B cell (primary cell): Measurements from ENCODE around the gene PFKP. TPM values are rescaled to one million over a fixed set of nuclear protein-coding genes. Genes with fewer than 3 reads are reported as not detected.

Experiments used
- ATAC-seq: fragments of 200-7000 bp; cut with Tn5 transposase; one replicate; pipeline ENCODE4 v1.10.0; 2021; ENCODE audit warnings: low read depth, mild to moderate bottlenecking, moderate number of reproducible peaks, moderate library complexity
- CTCF ChIA-PET: fragments of 350-600 bp; sonication (Branson Sonifier 250); formaldehyde crosslinking; loops from one replicate; lab custom pipeline; 2021; ENCODE audit warnings: antibody characterized with exemption, inconsistent platforms; lab: Charles Lee
- POLR2A ChIA-PET: fragments of 350-600 bp; sonication (Branson Sonifier 250); formaldehyde crosslinking; loops from one replicate; lab custom pipeline; 2021; ENCODE audit warnings: antibody characterized with exemption; lab: Charles Lee
- DNase-seq: peaks from one replicate; pipeline ENCODE4 v3.0.0; 2013
- H2AFZ ChIP-seq: 2 replicates; pipeline ENCODE4 v1.6.1; 2012; ENCODE audit warnings: mild to moderate bottlenecking, low read depth, low read length; ENCODE audit not compliant: insufficient read depth, poor library complexity, severe bottlenecking
- H3K27ac ChIP-seq, 2 donors: 1 replicate in 1 of 2; 2 replicates in 1 of 2; pipeline ENCODE4 v1.5.1; 2012 to 2013; ENCODE audit warnings: low read length in 2 of 2, mild to moderate bottlenecking in 2 of 2, moderate library complexity in 1 of 2
- H3K27me3 ChIP-seq, 4 experiments: fragments of 200-600 bp in 1 of 4; sonication (generic) in 1 of 4; replicated peaks in 1 of 4; 1 replicate in 2 of 4; 2 replicates in 2 of 4; pipeline versions ENCODE4 v1.6.1 to v1.7.0; 2013 to 2016; ENCODE audit warnings: low read length in 3 of 4, mild to moderate bottlenecking in 2 of 4, mixed read lengths in 1 of 4, moderate library complexity in 1 of 4; ENCODE audit not compliant: insufficient read depth in 4 of 4, control insufficient read depth in 3 of 4; ENCODE audit errors: control extremely low read depth in 1 of 4
- H3K36me3 ChIP-seq, 2 experiments: replicated peaks in 1 of 2; 1 replicate in 1 of 2; 2 replicates in 1 of 2; pipeline versions ENCODE4 v1.6.1 to v1.7.1; 2013; ENCODE audit warnings: low read length in 1 of 2; ENCODE audit not compliant: insufficient read depth in 2 of 2, control insufficient read depth in 1 of 2; ENCODE audit errors: control extremely low read depth in 1 of 2, extremely low read depth in 1 of 2
- H3K4me1 ChIP-seq, 2 donors: fragments of 200-600 bp in 1 of 2; sonication (generic) in 1 of 2; 1 replicate in 1 of 2; 2 replicates in 1 of 2; pipeline versions ENCODE4 v1.5.1 to v1.6.1; 2013 to 2017; ENCODE audit warnings: low read length in 2 of 2; ENCODE audit not compliant: control insufficient read depth in 2 of 2, insufficient read depth in 2 of 2
- H3K4me2 ChIP-seq: replicated peaks from 2 replicates; pipeline ENCODE3; 2012; ENCODE audit warnings: mild to moderate bottlenecking, low read depth, low read length; ENCODE audit not compliant: poor library complexity, severe bottlenecking
- H3K4me3 ChIP-seq, 5 experiments: fragments of 200-600 bp in 1 of 5; sonication (generic) in 1 of 5; 1 replicate in 3 of 5; 2 replicates in 2 of 5; pipeline versions ENCODE4 v1.5.1 to v1.7.0; 2011 to 2016; ENCODE audit warnings: low read length in 4 of 5, mild to moderate bottlenecking in 4 of 5, low read depth in 2 of 5, control low read depth in 1 of 5, moderate library complexity in 1 of 5; ENCODE audit not compliant: insufficient read depth in 1 of 5; ENCODE audit errors: control extremely low read depth in 1 of 5, extremely low read depth in 1 of 5
- H3K79me2 ChIP-seq: fragments of 200-600 bp; sonication (generic); one replicate; pipeline ENCODE4 v1.6.0; 2016; ENCODE audit warnings: low read length; ENCODE audit not compliant: control insufficient read depth, insufficient read depth
- H3K9ac ChIP-seq: fragments of 200-600 bp; sonication (generic); 2 replicates; pipeline ENCODE4 v1.6.1; 2017; ENCODE audit warnings: mild to moderate bottlenecking, low read length, moderate library complexity
- H3K9me3 ChIP-seq, 3 donors: one replicate each; pipeline versions ENCODE4 v1.6.1 to v1.7.1; 2013; ENCODE audit warnings: low read length in 2 of 3; ENCODE audit not compliant: control insufficient read depth in 2 of 3, insufficient read depth in 1 of 3; ENCODE audit errors: control extremely low read depth in 1 of 3
- H4K20me1 ChIP-seq: 2 replicates; pipeline ENCODE4 v1.6.0; 2012; ENCODE audit warnings: mild to moderate bottlenecking, low read length; ENCODE audit not compliant: insufficient read depth, control insufficient read depth, poor library complexity, severe bottlenecking
- H3K27ac Mint-ChIP-seq: one replicate; pipeline ENCODE4 v1.8.0; 2021; ENCODE audit warnings: mixed read lengths
- H3K27me3 Mint-ChIP-seq: one replicate; pipeline ENCODE4 v1.8.0; 2021; ENCODE audit warnings: mixed read lengths
- H3K4me1 Mint-ChIP-seq: one replicate; pipeline ENCODE4 v1.8.0; 2021; ENCODE audit warnings: mixed read lengths
- H3K4me3 Mint-ChIP-seq: one replicate; pipeline ENCODE4 v1.8.0; 2021; ENCODE audit warnings: mixed read lengths
- H3K9me3 Mint-ChIP-seq: one replicate; pipeline ENCODE4 v1.8.0; 2022; ENCODE audit warnings: mixed read lengths; ENCODE audit not compliant: insufficient read depth
- EZH2 ChIP-seq: IDR thresholded peaks from 2 replicates; pipeline ENCODE4 v1.6.1; 2012; ENCODE audit warnings: borderline replicate concordance, low read depth, mild to moderate bottlenecking, moderate library complexity, low read length; ENCODE audit not compliant: insufficient read depth, poor library complexity, severe bottlenecking
- WGBS: methylation state at CpG from one replicate; pipeline ENCODE4 v1.1.5; 2013; ENCODE audit warnings: missing lambda C conversion rate; ENCODE audit not compliant: insufficient coverage; 5-methylcytosine and 5-hydroxymethylcytosine counted together
- intact Hi-C: fragments of 100-400 bp; cut with micrococcal nuclease; formaldehyde crosslinking; loops from one replicate; pipeline ENCODE4 v1.10.0; 2022
- polyA plus RNA-seq: library from polyadenylated mRNA; depleted of rRNA; stranded (reverse); fragments of >200 nt; gene quantifications from 2 replicates; pipeline ENCODE4 v1.2.3, GENCODE V29; 2012
- total RNA-seq, 2 donors: library from RNA; stranded (reverse); fragments of 120-200 nt in 1 of 2; gene quantifications; 1 replicate in 1 of 2; 2 replicates in 1 of 2; pipeline versions ENCODE4 v1.2.3 to v1.2.4, GENCODE V29; 2013 to 2022
- TF ChIP-seq, protein P1 (sequence below): fragments of 200-600 bp; IDR thresholded peaks from one replicate; pipeline ENCODE4 v1.8.0; 2022; ENCODE audit warnings: antibody characterized with exemption, mild to moderate bottlenecking

The PFKP gene
- total and polyA plus RNA-seq, 2 donors (not counting 1 experiment from before 2014, with no cell fraction given): 41.4 to 54.3 TPM

GRCh38 chr10:3122034-3122433 lies 54.7 kb downstream of the PFKP start:
- H3K4me1 Mint-ChIP-seq: no peaks in the 10 kb centered on the region
- no peak overlapping the region for H3K4me3 Mint-ChIP-seq
- Histone ChIP-seq H3K4me3 (no peak overlapping the region), H3K27me3 (no peaks in the 10 kb centered on the region), H3K9me3 (peaks cover 0 to 16% (median 0%) of the 10 kb centered on the region in 3 donors), H3K4me2 (no peak overlapping the region), H3K27ac (no peak overlapping the region), H4K20me1 (no peaks in the 10 kb centered on the region), H3K4me1 (no peaks in the 10 kb centered on the region), H3K36me3 (peaks cover 0 to 56% of the 10 kb centered on the region in 2 experiments), H3K9ac (no peak overlapping the region), H2AFZ (no peak overlapping the region), H3K79me2 (no peaks in the 10 kb centered on the region)
- no peaks in the 10 kb centered on the region for H3K9me3 Mint-ChIP-seq
- no peaks in the 10 kb centered on the region for H3K27me3 Mint-ChIP-seq
- 90% methylated on average over 14 of the region's 14 CpGs for WGBS
- ChIA-PET POLR2A (no interaction called here), CTCF (interaction anchor here (0.6 kb wide), 1 partner anchor 386 kb away, joined by 3 read pairs; no protein-coding TSS in a partner anchor)
- DNase-seq: no peak
- H3K27ac Mint-ChIP-seq: no peak overlapping the region
- TF ChIP-seq EZH2: no peak
- TF ChIP-seq, protein P1, sequence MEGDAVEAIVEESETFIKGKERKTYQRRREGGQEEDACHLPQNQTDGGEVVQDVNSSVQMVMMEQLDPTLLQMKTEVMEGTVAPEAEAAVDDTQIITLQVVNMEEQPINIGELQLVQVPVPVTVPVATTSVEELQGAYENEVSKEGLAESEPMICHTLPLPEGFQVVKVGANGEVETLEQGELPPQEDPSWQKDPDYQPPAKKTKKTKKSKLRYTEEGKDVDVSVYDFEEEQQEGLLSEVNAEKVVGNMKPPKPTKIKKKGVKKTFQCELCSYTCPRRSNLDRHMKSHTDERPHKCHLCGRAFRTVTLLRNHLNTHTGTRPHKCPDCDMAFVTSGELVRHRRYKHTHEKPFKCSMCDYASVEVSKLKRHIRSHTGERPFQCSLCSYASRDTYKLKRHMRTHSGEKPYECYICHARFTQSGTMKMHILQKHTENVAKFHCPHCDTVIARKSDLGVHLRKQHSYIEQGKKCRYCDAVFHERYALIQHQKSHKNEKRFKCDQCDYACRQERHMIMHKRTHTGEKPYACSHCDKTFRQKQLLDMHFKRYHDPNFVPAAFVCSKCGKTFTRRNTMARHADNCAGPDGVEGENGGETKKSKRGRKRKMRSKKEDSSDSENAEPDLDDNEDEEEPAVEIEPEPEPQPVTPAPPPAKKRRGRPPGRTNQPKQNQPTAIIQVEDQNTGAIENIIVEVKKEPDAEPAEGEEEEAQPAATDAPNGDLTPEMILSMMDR: no peak
- intact Hi-C loops: no loop called here
- ATAC-seq: no peak

GRCh38 chr10:3122486-3123205 lies 55.3 kb downstream of the PFKP start:
- H3K4me1 ChIP-seq: no peaks in the 10 kb centered on the region
- Mint-ChIP-seq H3K4me1 (no peaks in the 10 kb centered on the region), H3K27me3 (no peaks in the 10 kb centered on the region), H3K27ac (no peak overlapping the region), H3K9me3 (no peaks in the 10 kb centered on the region), H3K4me3 (no peak overlapping the region)
- H3K4me3 ChIP-seq: no peak overlapping the region
- POLR2A ChIA-PET: no interaction called here
- ATAC-seq (no peak), DNase-seq (no peak)
- H3K36me3 ChIP-seq: peaks cover 0 to 52% of the 10 kb centered on the region in 2 experiments
- no peaks in the 10 kb centered on the region for H3K79me2 ChIP-seq
- CTCF ChIA-PET: no interaction called here
- no peak overlapping the region for H3K4me2 ChIP-seq
- H4K20me1 ChIP-seq: no peaks in the 10 kb centered on the region
- 87% methylated on average over 27 of the region's 27 CpGs for WGBS
- no peak overlapping the region for H3K27ac ChIP-seq
- intact Hi-C loops: no loop called here
- no peak for TF ChIP-seq EZH2
- TF ChIP-seq, protein P1: no peak
- H3K9me3 ChIP-seq: peaks cover 0 to 22% (median 0%) of the 10 kb centered on the region in 3 donors
- no peak overlapping the region for H2AFZ ChIP-seq
- H3K9ac ChIP-seq: no peak overlapping the region
- no peaks in the 10 kb centered on the region for H3K27me3 ChIP-seq
